HG03066 (cell line): ENCODE data around the gene TSPAN17.
"Not testable (repeated sequence)": the region's sequence is repeated elsewhere in the genome, so short reads cannot be mapped to it uniquely, and the experiment has no call there.

Experiments
- ATAC-seq: cut with Tn5 transposase; IDR thresholded peaks from one replicate; pipeline ENCODE4 v1.9.1; 2021; ENCODE audit warnings: low read depth; ENCODE audit not compliant: unreplicated experiment

TSPAN17 gene

GRCh38 chr5:176647030-176647842 is at the start of gene TSPAN17:
TSS of gene TSPAN17 (plus strand) at chr5:176647484. CDS start at chr5:176647616, 132 bp downstream.
- ATAC-seq = peak; percentile 93

GRCh38 chr5:176599749-176600430 is 47.4 kb upstream of the TSPAN17 start:
- not testable (repeated sequence) for ATAC-seq

- ATAC-seq = no peak
Observed at GRCh38 chr5:176601901-176602482, 45.3 kb upstream of the TSPAN17 start.

GRCh38 chr5:176603091-176603490 is 44.2 kb upstream of the TSPAN17 start:
- ATAC-seq = no peak

GRCh38 chr5:176606032-176606431 is 41.3 kb upstream of the TSPAN17 start:
- ATAC-seq = no peak

GRCh38 chr5:176606875-176607274 is 40.4 kb upstream of the TSPAN17 start:
- no peak for ATAC-seq

GRCh38 chr5:176608142-176608705 is 39.1 kb upstream of the TSPAN17 start:
- no peak for ATAC-seq

- ATAC-seq = peak; percentile 10
Observed at GRCh38 chr5:176608937-176609723, 38.2 kb upstream of the TSPAN17 start.

- peak; percentile 67 for ATAC-seq
Observed at GRCh38 chr5:176609724-176610434, 37.4 kb upstream of the TSPAN17 start, which contains the start of gene GPRIN1. TSS of gene GPRIN1 (minus strand) at chr5:176610156. CDS start at chr5:176599834, 10,322 bp downstream.

- peak; percentile 17 for ATAC-seq
Observed at GRCh38 chr5:176610435-176610773, 36.9 kb upstream of the TSPAN17 start.

- ATAC-seq = no peak
Observed at GRCh38 chr5:176611435-176611834, 35.8 kb upstream of the TSPAN17 start.

- no peak for ATAC-seq
Observed at GRCh38 chr5:176612008-176612407, 35.3 kb upstream of the TSPAN17 start.

GRCh38 chr5:176612855-176613254 is 34.4 kb upstream of the TSPAN17 start:
- ATAC-seq = no peak

- ATAC-seq = no peak
Observed at GRCh38 chr5:176614805-176615478, 32.3 kb upstream of the TSPAN17 start.

- no peak for ATAC-seq
Observed at GRCh38 chr5:176616511-176616910, 30.8 kb upstream of the TSPAN17 start.

- no peak for ATAC-seq
Observed at GRCh38 chr5:176618783-176619182, 28.5 kb upstream of the TSPAN17 start.

GRCh38 chr5:176619203-176619568 is 28.1 kb upstream of the TSPAN17 start:
- ATAC-seq = peak; percentile 64

- ATAC-seq = no peak
Observed at GRCh38 chr5:176619569-176620332, 27.5 kb upstream of the TSPAN17 start.
